HG03378 (cell line): ENCODE results near the gene BICRAL.
"Not testable (repeated sequence)": the region's sequence is repeated elsewhere in the genome, so short reads cannot be mapped to it uniquely, and the experiment has no call there.

ENCODE experiments used
- ATAC-seq: cut with Tn5 transposase; IDR thresholded peaks from one replicate; pipeline ENCODE4 v1.9.1; 2021; ENCODE audit warnings: mild to moderate bottlenecking, moderate library complexity; ENCODE audit not compliant: unreplicated experiment

BICRAL gene

GRCh38 chr6:42791706-42792320 lies 10.0 kb downstream of the BICRAL start:
- no peak for ATAC-seq

DNA sequence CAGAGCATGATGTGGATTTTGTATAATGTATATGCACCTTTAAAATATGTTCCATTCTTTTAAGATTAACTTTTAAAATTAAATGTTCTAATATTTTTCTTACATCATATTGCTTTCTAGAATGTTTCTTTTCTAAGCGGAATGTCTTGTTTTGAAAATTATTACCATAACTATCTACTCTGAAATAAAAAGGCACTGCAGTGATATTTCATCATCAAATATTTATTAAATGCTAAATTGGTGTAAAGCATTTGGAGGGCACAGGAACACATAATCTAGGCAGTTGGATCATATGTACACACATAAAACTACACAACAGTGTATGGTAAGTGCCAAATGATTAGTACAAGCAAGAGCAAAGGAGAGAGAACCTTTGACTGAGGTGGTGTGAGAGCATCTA lies 13.8 kb downstream of the BICRAL start:
- no peak for ATAC-seq

DNA sequence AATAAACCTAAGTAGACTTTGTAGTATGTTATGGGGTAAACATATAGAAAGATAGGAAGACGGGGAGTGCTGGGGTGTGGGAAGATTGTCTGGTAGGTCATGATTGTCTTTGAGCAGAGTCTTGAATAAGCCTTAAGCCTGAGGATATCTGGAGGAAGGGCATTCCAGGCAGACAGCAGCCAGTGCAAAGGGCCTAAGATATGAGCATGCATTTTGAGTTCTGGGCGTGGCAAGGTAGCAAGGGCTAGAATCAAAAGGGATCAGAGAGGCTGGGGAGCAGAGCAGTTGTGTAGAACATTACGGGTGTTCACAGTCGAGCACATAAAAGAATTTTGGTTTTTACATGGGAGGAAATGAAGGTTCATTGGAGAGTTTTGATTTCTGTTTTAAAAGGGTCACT lies 14.3 kb downstream of the BICRAL start:
- ATAC-seq: no peak

DNA sequence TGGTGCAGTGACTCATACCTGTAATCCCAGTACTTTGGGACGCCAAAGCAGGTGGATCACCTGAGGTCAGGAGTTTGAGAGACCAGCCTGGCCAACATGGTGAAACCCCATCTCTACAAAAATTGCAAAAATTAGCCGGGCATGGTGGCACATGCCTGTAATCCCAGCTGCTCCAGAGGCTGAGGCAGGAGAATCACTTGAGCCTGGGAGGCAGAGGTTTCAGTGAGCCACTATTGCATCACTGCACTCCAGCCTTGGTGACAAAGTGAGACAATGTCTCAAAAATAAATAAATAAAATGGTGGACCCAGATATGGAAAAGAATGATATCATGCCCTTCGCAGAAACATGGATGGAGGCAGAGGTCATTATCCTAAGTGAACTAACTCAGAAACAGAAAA lies 15.8 kb downstream of the BICRAL start:
- ATAC-seq: not testable (repeated sequence)

DNA sequence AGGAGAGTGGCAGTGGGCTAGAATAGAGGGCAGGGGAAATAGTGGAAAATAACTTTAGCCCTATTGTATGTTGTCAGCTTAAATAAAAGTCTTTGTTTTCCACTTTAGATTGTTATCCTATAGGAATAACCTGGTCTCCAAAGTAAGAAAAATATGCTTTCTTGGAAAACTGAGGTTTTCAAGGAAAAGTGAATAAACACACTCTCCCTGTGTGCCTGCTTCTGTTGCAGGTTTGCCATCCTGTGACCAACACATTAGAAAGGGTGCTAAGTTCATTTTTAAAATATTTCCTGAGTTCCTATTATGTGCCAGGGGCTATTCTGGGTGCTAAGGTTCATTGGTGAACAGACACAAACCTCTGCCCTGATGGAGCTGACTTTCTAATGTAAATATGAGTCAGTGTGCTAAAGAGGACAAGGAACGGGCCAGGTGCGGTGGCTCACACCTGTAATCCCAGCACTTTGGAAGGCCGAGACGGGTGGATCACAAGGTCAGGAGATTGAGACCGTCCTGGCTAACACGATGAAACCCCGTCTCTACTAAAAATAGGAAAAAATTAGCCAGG lies 23.5 kb downstream of the BICRAL start:
- ATAC-seq: no peak

GRCh38 chr6:42806359-42806758 lies 24.5 kb downstream of the BICRAL start:
- ATAC-seq: not testable (repeated sequence)

DNA sequence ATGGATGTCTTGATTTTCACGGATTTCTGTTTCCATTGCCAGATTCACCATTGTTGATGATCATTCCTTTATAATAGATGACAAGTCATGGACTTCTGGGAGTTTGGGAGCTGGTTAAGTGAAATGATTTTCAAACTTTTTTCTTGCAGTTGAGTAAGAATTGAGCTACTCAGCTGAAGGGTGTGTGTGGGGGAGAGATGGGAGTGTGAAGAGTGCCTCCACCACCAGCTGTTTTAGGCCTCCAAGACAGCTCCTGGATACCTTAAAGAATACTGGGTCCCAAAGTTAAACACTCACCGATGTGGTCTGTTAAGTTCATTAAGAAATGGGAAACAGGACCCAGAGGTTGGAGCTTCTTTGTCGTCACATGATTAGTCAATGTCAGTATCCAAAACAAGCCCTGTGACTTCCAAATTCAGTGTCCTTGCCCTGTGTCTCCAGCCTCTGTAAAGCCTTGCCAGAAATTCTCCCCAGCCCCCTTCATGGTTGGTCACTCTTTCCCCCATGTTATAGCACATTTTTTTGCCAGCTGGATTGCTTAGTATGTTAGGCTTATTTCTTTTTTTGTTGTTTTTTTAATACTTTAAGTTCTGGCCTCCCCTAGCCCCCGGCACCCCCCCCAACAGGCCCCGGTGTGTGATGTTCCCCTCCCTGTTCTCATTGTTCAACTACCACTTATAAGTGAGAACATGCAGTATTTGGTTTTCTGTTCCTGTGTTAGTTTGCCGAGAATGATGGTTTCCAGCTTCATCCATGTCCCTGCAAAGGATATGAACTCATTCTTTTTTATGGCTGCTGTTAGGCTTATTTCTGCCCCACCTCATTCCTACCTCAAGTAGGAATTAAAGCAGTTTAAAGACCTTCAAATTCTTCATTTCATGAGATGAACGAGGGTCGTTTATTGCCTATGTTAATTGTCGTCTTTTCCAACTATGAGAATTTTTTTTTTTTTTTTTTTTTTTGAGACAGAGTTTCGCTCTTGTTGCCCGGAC lies 26.9 kb downstream of the BICRAL start:
- ATAC-seq: no peak

GRCh38 chr6:42813074-42813645 lies 31.3 kb downstream of the BICRAL start:
- no peak for ATAC-seq

GRCh38 chr6:42813906-42814444 lies 32.1 kb downstream of the BICRAL start:
- ATAC-seq: no peak

DNA sequence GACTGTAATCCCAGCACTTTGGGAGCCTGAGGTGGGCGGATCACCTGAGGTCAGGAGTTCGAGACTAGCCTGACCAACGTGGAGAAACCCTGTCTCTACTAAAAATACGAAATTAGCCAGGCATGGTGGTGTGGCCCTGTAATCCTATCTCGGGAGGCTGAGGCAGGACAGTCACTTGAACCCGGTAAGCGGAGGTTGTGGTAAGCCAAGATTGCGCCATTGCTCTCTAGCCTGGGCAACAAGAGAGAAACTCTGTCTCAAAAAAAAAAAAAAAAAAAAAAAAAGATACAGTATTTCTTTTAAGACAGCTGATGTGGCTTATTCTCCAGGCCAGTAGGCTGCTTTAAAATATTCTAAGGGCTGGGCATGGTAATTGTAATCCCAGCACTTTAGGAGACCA lies 33.9 kb downstream of the BICRAL start:
- ATAC-seq: not testable (repeated sequence)

DNA sequence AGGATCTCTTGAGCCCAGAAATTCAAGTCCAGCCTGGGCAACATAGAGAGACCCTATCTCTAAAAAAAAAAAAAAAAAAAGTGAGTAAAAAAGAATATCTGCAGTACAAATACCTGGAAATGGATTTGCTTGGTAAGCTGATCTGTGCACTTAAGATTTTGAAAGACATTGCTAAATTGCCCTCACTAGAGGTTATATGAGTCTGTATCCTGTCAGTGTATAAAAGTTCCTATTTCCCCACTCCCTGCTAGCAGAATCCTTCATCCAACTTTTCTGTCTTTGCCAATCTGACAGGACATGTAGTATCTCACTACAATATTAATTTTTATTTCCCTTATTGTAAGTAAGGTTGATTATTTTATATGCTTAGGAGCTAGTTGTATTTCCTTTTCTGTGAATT lies 36.1 kb downstream of the BICRAL start:
- no peak for ATAC-seq

DNA sequence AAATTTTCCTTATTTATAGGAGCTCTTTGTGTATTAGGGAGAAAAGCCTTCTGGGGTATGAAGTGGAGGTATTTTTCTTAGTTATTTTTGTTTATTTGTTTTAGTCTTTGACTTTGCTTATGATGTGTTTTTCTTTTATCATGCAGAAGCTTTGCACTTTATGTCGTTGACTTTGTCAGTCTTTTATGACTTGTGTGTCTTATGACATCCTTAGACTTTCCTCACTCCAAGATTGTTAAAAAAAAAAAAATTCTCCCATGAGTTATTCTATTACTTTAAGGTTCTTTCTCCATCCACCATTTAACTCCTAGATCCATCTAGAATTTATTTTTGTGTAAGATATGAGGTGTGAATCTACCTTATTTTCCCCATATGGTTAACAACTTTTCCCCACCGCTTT lies 36.6 kb downstream of the BICRAL start:
- ATAC-seq: no peak

DNA sequence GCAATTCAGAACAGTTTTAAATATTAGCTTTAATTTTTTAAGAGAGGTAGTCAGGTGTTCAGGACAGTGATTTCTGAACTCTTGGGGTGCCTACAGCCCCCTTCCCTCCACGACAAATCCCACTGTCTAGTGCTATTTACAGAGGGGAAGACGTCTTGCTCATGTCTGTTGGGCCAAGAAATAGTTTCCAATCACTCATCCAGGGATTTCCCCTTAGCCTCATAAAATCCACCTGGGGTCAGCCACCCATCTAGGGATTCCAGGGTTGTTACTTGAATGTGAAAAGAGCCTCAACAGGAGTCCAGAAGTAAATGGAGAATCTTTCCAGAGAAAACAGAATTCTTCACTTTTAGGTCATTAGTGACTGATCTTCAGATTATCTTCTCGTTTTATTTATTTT lies 37.0 kb downstream of the BICRAL start:
- no peak for ATAC-seq

- no peak for ATAC-seq
These were observed 38.1 kb downstream of the BICRAL start for GRCh38 chr6:42819803-42820511.

DNA sequence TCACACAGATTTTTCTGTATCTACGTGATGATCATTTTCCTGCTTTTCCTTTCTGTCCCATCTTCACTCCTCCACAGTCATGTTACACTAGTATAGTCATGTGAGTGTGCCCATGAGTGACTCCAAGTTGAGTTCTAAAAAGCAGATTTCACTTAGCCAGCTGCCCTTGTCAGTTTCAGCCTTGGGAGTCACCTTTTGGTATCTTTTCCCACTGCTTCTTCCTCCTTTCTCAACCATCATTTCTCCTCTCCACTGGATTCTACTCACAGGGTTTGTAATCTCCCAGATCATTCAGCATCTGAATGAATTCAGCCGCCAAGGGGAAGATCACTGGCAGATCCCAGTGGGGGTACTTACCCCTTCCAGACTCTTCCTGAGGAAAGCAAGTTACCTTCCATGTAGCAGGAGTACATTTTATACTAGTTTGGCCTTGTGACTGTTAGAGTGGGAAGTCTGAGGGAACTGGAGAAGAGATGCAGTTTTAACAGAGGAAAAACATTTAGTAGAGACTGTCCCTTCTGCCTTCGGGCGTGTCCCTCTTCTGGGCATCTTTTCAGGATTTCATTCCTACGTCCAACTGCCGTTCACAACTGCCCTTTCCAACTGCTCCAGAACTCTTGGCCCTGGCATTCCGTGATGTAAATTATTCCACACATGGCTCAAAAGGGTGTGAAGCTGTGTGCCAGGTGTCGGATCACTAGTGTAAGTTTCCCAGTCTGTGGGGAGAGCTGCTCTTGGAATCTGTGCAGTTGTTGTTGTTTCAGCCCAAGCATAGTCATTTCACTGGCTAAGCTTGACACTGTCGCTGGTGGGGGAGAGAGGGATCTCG lies 38.9 kb downstream of the BICRAL start:
- ATAC-seq: no peak

- ATAC-seq: no peak
These were observed 39.5 kb downstream of the BICRAL start for GRCh38 chr6:42821341-42821668.

DNA sequence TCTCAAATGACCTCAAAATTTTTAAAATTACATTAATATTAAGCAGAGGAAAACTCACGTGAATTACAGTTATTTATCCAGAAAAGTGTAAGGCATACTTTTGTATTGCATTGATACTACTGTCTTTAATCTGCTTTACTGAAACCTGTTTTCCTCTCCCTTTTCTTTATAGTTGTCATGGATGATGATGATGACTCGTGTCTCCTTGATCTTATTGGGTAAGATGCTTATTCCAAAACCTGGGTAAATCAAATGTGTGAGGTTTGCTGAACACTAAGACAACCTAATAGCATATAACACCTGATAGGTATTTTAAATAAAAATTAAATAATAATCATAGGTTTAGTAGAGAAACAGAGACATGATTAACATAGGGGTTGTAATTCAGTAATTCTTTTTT lies 40.0 kb downstream of the BICRAL start:
- ATAC-seq: no peak

DNA sequence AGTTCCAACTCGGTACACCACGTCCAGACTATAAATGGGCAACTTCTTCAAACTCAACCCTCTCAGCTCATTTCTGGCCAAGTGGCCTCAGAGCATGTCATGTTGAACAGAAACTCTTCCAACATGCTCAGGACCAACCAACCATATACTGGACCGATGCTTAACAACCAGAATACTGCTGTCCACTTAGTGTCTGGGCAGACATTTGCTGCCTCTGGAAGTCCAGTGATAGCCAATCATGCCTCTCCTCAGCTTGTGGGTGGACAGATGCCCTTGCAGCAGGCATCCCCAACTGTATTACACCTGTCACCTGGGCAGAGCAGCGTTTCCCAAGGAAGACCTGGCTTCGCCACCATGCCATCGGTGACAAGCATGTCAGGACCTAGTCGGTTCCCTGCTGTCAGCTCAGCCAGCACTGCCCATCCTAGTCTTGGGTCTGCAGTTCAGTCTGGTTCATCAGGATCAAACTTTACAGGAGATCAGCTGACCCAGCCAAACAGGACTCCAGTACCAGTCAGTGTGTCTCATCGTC lies 47.8 kb downstream of the BICRAL start:
- no peak for ATAC-seq

DNA sequence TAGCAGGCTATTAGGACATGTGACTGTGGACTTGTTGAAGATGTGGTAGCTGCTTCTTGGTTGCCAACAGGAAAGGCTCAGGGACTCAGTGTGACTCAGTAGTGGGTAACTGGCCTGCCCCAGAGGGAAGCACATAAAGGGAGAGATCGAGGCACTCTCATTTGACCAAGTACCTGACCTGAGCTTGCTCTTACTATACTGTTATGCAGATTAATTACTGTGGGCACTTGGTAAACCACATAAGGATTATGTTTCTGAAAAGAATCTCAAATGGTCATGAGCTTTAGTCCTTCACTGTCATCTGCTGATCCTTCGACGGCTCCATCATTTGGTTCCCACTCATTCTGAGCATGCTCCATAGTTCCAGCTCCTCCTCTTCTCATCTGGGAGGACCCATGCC lies 49.4 kb downstream of the BICRAL start:
- no peak for ATAC-seq

DNA sequence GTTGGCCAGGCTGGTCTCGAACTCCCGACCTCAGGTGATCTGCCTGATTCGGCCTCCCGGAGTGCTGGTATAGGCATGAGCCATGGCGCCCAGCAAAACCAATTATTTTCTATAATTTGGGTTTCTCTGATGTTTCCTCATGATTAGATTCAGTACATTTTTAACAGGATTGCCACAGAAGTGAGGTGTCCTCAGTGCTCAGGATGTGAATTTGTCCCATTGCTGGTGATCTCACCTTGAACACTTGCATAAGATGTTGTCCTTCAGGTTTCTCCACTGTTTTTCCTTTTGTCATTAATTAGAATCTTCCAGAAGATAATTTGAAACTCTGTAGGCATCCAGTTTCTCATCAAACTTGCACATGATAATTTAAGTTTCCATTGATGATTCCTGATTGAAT lies 52.2 kb downstream of the BICRAL start:
- ATAC-seq: no peak
